Lower lobe of right lung (tissue), 2 donors: ENCODE results near the gene IMP4. TPM values are rescaled to one million over a fixed set of nuclear protein-coding genes. Genes with fewer than 3 reads are reported as not detected.

Experiments used
- ATAC-seq, 2 donors: fragments of 200-7000 bp; cut with Tn5 transposase; one replicate each; pipeline ENCODE4 v1.9.1; 2020 to 2022; ENCODE audit warnings: mild to moderate bottlenecking in 2 of 2, moderate library complexity in 2 of 2
- DNase-seq: peaks from one replicate; pipeline ENCODE4 v3.0.0-alpha.2; 2020
- H3K27ac ChIP-seq: fragments of 200-600 bp; one replicate; pipeline ENCODE4 v1.8.0; 2022
- H3K27me3 ChIP-seq: fragments of 200-600 bp; one replicate; pipeline ENCODE4 v1.8.0; 2022; ENCODE audit warnings: low read depth
- H3K36me3 ChIP-seq: fragments of 200-600 bp; one replicate; pipeline ENCODE4 v1.8.0; 2022; ENCODE audit warnings: mild to moderate bottlenecking
- H3K4me1 ChIP-seq: fragments of 200-600 bp; one replicate; pipeline ENCODE4 v1.8.0; 2022
- H3K4me3 ChIP-seq: fragments of 200-600 bp; one replicate; pipeline ENCODE4 v1.8.0; 2022; ENCODE audit warnings: mild to moderate bottlenecking
- H3K9me3 ChIP-seq: fragments of 200-600 bp; one replicate; pipeline ENCODE4 v1.8.0; 2022
- CTCF ChIP-seq: fragments of 200-600 bp; IDR thresholded peaks from one replicate; pipeline ENCODE4 v1.8.0; 2022; ENCODE audit warnings: antibody characterized with exemption, mild to moderate bottlenecking
- intact Hi-C: fragments of 100-400 bp; cut with DNase I; formaldehyde crosslinking; loops from one replicate; pipeline ENCODE4 v1.11.0; 2022
- total RNA-seq: library from RNA; stranded (reverse); fragmentation: NEBNext Ultra II Directional; extraction: Animal tissue kit (Norgen Biotek cat#: 25700); gene quantifications from one replicate; pipeline ENCODE4 v1.2.1, GENCODE V29; 2021
- donor health status: DM: no; HTN: yes; CAD: no; lungs with severe emphysema.

IMP4 gene
- total RNA-seq, 1 donor from 2014 or later: 55.9 TPM

DNA sequence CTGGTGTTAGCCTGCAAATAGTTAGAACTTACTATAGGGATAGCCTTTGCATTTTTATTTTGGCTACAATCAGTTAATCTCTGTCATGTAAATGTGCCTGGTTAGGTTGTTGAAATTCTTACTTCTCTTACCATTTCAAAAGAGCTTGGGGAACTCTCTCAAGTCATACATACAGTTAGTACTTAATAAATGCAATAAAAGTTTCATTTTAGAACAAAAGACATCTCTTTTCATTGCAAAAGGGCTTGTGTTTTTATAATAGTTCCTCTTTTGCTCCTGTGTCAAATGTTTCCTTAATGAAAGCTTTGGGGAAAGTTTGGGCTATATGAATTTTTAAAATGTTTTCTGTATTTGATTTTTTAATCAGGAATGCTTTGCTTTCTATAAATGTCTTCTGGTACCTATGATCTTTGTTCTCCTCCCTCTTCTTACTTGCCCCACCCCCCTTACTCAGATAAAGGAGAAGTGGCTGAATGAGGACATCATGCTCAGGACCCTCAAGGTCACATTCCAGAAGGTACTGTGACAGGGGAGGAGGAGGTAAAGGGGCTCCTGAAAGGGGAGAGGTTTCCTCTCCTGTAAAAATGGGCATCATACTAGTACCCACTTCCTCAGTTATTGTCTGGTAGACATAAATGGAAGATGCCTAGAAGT, 26.7 kb downstream of the IMP4 start:
- peaks cover 45% of the 10 kb centered on the region for H3K4me1 ChIP-seq
- H3K36me3 ChIP-seq: no peaks in the 10 kb centered on the region
- intact Hi-C loops: no loop called here
- H3K9me3 ChIP-seq: no peaks in the 10 kb centered on the region
- H3K27me3 ChIP-seq: no peaks in the 10 kb centered on the region
- no peak for TF ChIP-seq CTCF
- no peak overlapping the region for H3K27ac ChIP-seq
- ATAC-seq (no peak), DNase-seq (no peak)
- no peak overlapping the region for H3K4me3 ChIP-seq

- no peak overlapping the region for H3K27ac ChIP-seq
- intact Hi-C loops: no loop called here
- TF ChIP-seq CTCF: no peak
- H3K9me3 ChIP-seq: no peaks in the 10 kb centered on the region
- H3K4me3 ChIP-seq: no peak overlapping the region
- ATAC-seq (no peak), DNase-seq (no peak)
- H3K4me1 ChIP-seq: peaks cover 50% of the 10 kb centered on the region
- H3K27me3 ChIP-seq: no peaks in the 10 kb centered on the region
- no peaks in the 10 kb centered on the region for H3K36me3 ChIP-seq
Observed at GRCh38 chr2:130369965-130370341, 27.3 kb downstream of the IMP4 start.

DNA sequence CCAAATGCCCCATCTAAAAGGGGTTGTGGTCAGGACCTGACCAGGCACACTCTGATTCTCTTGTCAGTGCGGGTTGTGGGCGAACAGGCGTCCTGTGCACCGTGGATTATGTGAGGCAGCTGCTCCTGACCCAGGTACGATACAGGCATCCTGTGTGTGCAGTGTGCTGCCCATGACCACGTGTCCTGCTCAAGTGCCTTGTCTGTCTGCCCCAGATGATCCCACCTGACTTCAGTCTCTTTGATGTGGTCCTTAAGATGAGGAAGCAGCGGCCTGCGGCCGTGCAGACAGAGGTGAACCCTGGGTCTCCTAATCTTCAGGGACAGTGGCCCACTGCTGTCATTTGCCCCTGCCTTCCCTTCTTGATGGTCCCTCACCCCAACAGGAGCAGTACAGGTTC, 27.8 kb downstream of the IMP4 start:
- TF ChIP-seq CTCF: no peak
- intact Hi-C loops: no loop called here
- DNase-seq: no peak
- ATAC-seq: no peak
- Histone ChIP-seq H3K36me3 (peaks cover under 1% of the 10 kb centered on the region), H3K27ac (no peak overlapping the region), H3K27me3 (no peaks in the 10 kb centered on the region), H3K9me3 (no peaks in the 10 kb centered on the region), H3K4me1 (peaks cover 55% of the 10 kb centered on the region), H3K4me3 (no peak overlapping the region)

GRCh38 chr2:130371723-130372054, 29.0 kb downstream of the IMP4 start:
- H3K9me3 ChIP-seq: no peaks in the 10 kb centered on the region
- no peak for TF ChIP-seq CTCF
- H3K27me3 ChIP-seq: no peaks in the 10 kb centered on the region
- peaks cover 58% of the 10 kb centered on the region for H3K4me1 ChIP-seq
- DNase-seq (peak; percentile 67), ATAC-seq (peak; percentile 59 to 66)
- intact Hi-C loops: no loop called here
- H3K4me3 ChIP-seq: peak overlapping the region; percentile 72
- peak overlapping the region; percentile 91 for H3K27ac ChIP-seq
- H3K36me3 ChIP-seq: peaks cover 7% of the 10 kb centered on the region

DNA sequence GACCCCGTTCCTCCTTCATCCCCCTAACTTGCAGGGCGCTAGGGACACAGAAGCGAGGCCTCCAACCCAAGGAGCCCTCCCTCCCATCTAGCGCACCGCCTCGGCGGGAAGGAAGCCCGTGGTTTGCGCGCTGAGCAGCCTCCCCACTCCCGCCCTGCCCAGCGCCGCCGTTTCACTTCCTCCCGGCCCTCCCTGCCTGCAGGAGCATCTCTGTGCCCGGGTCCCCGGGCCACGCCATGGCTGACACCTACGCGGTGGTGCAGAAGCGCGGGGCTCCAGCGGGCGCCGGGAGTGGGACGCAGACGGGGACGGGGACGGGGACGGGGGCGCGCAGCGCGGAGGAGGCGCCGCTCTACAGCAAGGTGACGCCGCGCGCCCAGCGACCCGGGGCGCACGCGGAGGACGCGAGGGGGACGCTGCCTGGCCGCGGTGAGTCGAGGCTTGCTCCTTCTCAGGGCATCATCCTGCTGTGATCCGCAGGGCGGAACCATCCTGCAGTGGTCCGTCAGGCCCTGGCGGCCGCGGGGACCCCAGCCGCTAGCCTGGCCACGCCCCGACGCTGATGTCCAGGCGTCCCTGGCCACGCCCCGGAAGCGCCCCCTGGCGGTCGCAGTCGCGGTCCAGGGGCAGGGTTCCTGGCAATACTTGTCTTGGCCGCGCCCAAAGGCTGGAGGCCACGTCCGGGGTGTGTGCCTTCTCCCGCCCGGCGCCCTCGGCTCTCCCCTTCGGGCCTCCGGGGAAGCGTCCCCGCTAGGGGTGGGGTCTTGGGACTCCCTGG, 29.5 kb downstream of the IMP4 start:
- intact Hi-C loops: no loop called here
- peaks cover 63% of the 10 kb centered on the region for H3K4me1 ChIP-seq

More for the DNA sequence above, 29.5 kb downstream of the IMP4 start:
- Histone ChIP-seq H3K4me3 (peak overlapping the region; percentile 72), H3K27ac (peak overlapping the region; percentile 91), H3K27me3 (no peaks in the 10 kb centered on the region), H3K36me3 (peaks cover 7% of the 10 kb centered on the region), H3K9me3 (no peaks in the 10 kb centered on the region)
- peak; percentile 97 to 98 for ATAC-seq
- peak; percentile 95 for TF ChIP-seq CTCF
- peak; percentile 95 for DNase-seq
